ENCODE results near the gene DNLZ. TPM values are rescaled to one million over a fixed set of nuclear protein-coding genes. Genes with fewer than 3 reads are reported as not detected.
A peak's percentile ranks its signal among the peaks of the same experiment; 100 is the strongest.

Gene DNLZ
- total and polyA plus RNA-seq, 7 donors, result 8.2 to 40.7 (median 18.7) TPM

GRCh38 chr9:136326061-136326760, 37.3 kb downstream of the DNLZ start:
- Histone ChIP-seq H3K27ac (no peak overlapping the region), H3K4me3 (no peak overlapping the region), H3K36me3 (ENCODE audit: insufficient read depth in 1 of 2, low read depth in 1 of 2) (no peaks in the 10 kb centered on the region), H3K27me3 (ENCODE audit: insufficient read depth in 3 of 3, low read length in 2 of 3) (peaks cover 0 to 48% (median 8%) of the 10 kb centered on the region in 3 donors), H3K4me1 (peaks cover 5% of the 10 kb centered on the region), H3K9me3 (no peaks in the 10 kb centered on the region)
- TF ChIP-seq CTCF (IDR thresholded peaks at IDR 0.05), result no peak
- ATAC-seq (no peak), DNase-seq (no peak)
- WGBS, 3 donors, result 26 to 38% (median 37%) methylated on average over 26 to 28 of the region's 28 CpGs
- intact Hi-C loops (cut with DNase I), result no loop called here

GRCh38 chr9:136325358-136325757, 38.2 kb downstream of the DNLZ start:
- H3K27me3 ChIP-seq (ENCODE audit: insufficient read depth in 3 of 3, low read length in 2 of 3), result peaks cover 0 to 52% (median 8%) of the 10 kb centered on the region in 3 donors
- ATAC-seq (no peak), DNase-seq (no peak)
- H3K9me3 ChIP-seq, result no peaks in the 10 kb centered on the region
- no peak for TF ChIP-seq CTCF (IDR thresholded peaks at IDR 0.05)
- no peak overlapping the region for H3K27ac ChIP-seq
- H3K36me3 ChIP-seq (ENCODE audit: insufficient read depth in 1 of 2, low read depth in 1 of 2), result no peaks in the 10 kb centered on the region
- H3K4me3 ChIP-seq, result no peak overlapping the region
- H3K4me1 ChIP-seq, result peaks cover 5% of the 10 kb centered on the region
- WGBS, 3 donors, result 81 to 93% (median 87%) methylated on average over 13 of the region's 13 CpGs
- intact Hi-C loops (cut with DNase I), result no loop called here

GRCh38 chr9:136324501-136325300, 38.8 kb downstream of the DNLZ start:
- Histone ChIP-seq H3K36me3 (ENCODE audit: insufficient read depth in 1 of 2, low read depth in 1 of 2) (no peaks in the 10 kb centered on the region), H3K27me3 (ENCODE audit: insufficient read depth in 3 of 3, low read length in 2 of 3) (peaks cover 0 to 52% (median 8%) of the 10 kb centered on the region in 3 donors), H3K4me3 (no peak overlapping the region), H3K4me1 (peaks cover 5% of the 10 kb centered on the region), H3K27ac (no peak overlapping the region), H3K9me3 (no peaks in the 10 kb centered on the region)
- DNase-seq, result no peak
- ATAC-seq, result peak in 1 of 4 donors; percentile 20
- 67 to 74% (median 71%) methylated on average over 24 of the region's 24 CpGs for WGBS, 3 donors
- intact Hi-C loops (cut with DNase I), result no loop called here
- no peak for TF ChIP-seq CTCF (IDR thresholded peaks at IDR 0.05)

GRCh38 chr9:136323371-136323789, 40.2 kb downstream of the DNLZ start:
- DNase-seq (no peak), ATAC-seq (no peak)
- H3K9me3 ChIP-seq, result no peaks in the 10 kb centered on the region
- no peak overlapping the region for H3K4me3 ChIP-seq
- H3K4me1 ChIP-seq, result peaks cover 5% of the 10 kb centered on the region
- WGBS, 3 donors, result 60 to 67% (median 64%) methylated on average over 17 of the region's 17 CpGs
- TF ChIP-seq CTCF (IDR thresholded peaks at IDR 0.05), result no peak
- peaks cover 0 to 43% (median 8%) of the 10 kb centered on the region in 3 donors for H3K27me3 ChIP-seq (ENCODE audit: insufficient read depth in 3 of 3, low read length in 2 of 3)
- intact Hi-C loops (cut with DNase I), result no loop called here
- H3K36me3 ChIP-seq (ENCODE audit: insufficient read depth in 1 of 2, low read depth in 1 of 2), result no peaks in the 10 kb centered on the region
- H3K27ac ChIP-seq, result no peak overlapping the region
